Mucosa of descending colon (tissue), 3 donors: ENCODE measurements around the gene CCDC102B. TPM values are rescaled to one million over a fixed set of nuclear protein-coding genes. Genes with fewer than 3 reads are reported as not detected.

ENCODE experiments used
- ATAC-seq: fragments of 200-7000 bp; cut with Tn5 transposase; one replicate; pipeline ENCODE4 v1.9.1; 2020; ENCODE audit warnings: mild to moderate bottlenecking, moderate library complexity
- DNase-seq, 3 donors: peaks; one replicate each; pipeline ENCODE4 v3.0.0-alpha.2; 2020
- H3K36me3 ChIP-seq: fragments of 200-600 bp; one replicate; pipeline ENCODE4 v1.8.0; 2021; ENCODE audit warnings: low read depth, mild to moderate bottlenecking
- H3K4me1 ChIP-seq: fragments of 200-600 bp; one replicate; pipeline ENCODE4 v1.8.0; 2021; ENCODE audit warnings: low read depth, mild to moderate bottlenecking
- H3K4me3 ChIP-seq: fragments of 200-600 bp; one replicate; pipeline ENCODE4 v1.8.0; 2021; ENCODE audit warnings: mild to moderate bottlenecking
- H3K9me3 ChIP-seq: fragments of 200-600 bp; one replicate; pipeline ENCODE4 v1.8.0; 2021; ENCODE audit warnings: mild to moderate bottlenecking
- intact Hi-C, 2 donors: fragments of 100-400 bp; cut with DNase I in 1 of 2; cut with micrococcal nuclease in 1 of 2; formaldehyde crosslinking; loops; one replicate each; pipeline versions ENCODE4 v1.11.0 to v1.11.1; 2022; cut with DNase I, micrococcal nuclease
- total RNA-seq, 3 donors: library from RNA; stranded (reverse); fragmentation: NEBNext Ultra II Directional in 2 of 3; extraction: Animal tissue kit (Norgen Biotek cat#: 25700) in 2 of 3; gene quantifications; one replicate each; pipeline versions ENCODE4 v1.2.1 to v1.2.4, GENCODE V29; 2021 to 2023
- TF ChIP-seq, protein P1 (sequence below): fragments of 200-600 bp; IDR thresholded peaks from one replicate; pipeline ENCODE4 v1.8.0; 2022; ENCODE audit warnings: antibody characterized with exemption, mild to moderate bottlenecking
- donor health status: DM: no; HTN: no; CAD: no; lungs with moderate emphysema.
- donor health status: DM: no; HTN: no; CAD: no.
- donor health status: DM: no; HTN: yes; CAD: no.

Gene CCDC102B
- total RNA-seq, 3 donors from 2014 or later: 3.0 to 4.5 (median 4.3) TPM

DNA sequence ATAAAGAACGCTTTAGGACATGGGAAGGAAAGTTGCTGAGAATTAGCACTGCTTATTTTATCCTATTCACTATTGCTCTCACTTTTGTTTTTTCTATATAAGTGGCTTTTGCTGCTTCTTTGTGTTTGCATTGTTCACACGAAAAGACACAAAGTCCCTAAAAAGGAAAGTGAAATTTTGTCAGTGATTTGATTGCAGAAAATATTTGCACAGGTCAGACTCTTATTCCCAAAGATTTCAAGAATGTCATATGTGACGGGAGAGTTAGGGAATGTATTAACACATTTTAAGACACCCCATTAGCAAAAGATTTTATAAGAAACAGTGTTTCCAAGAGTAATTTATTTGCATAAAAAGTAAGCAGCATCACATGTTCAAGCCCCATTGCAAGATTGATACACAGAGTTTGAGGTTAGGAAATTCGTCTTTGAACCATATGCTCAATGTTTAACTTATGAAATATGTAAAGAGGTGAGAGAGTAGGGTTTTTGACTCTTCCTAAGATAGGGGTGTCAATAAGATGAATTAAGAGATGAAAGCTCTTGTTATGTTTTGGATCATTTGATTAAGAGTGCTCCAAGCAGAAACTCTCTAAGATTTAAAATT lies 57.0 kb downstream of the CCDC102B start:
- ATAC-seq (no peak), DNase-seq (no peak)
- H3K4me3 ChIP-seq: no peak overlapping the region
- intact Hi-C loops: loop anchor here in 1 of 2 donors (10.0 kb wide), 1 partner anchor 1230 kb away; no protein-coding TSS in a partner anchor
- H3K9me3 ChIP-seq: no peaks in the 10 kb centered on the region
- H3K4me1 ChIP-seq: no peaks in the 10 kb centered on the region
- TF ChIP-seq, protein P1, sequence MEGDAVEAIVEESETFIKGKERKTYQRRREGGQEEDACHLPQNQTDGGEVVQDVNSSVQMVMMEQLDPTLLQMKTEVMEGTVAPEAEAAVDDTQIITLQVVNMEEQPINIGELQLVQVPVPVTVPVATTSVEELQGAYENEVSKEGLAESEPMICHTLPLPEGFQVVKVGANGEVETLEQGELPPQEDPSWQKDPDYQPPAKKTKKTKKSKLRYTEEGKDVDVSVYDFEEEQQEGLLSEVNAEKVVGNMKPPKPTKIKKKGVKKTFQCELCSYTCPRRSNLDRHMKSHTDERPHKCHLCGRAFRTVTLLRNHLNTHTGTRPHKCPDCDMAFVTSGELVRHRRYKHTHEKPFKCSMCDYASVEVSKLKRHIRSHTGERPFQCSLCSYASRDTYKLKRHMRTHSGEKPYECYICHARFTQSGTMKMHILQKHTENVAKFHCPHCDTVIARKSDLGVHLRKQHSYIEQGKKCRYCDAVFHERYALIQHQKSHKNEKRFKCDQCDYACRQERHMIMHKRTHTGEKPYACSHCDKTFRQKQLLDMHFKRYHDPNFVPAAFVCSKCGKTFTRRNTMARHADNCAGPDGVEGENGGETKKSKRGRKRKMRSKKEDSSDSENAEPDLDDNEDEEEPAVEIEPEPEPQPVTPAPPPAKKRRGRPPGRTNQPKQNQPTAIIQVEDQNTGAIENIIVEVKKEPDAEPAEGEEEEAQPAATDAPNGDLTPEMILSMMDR: no peak
- H3K36me3 ChIP-seq: no peaks in the 10 kb centered on the region

DNA sequence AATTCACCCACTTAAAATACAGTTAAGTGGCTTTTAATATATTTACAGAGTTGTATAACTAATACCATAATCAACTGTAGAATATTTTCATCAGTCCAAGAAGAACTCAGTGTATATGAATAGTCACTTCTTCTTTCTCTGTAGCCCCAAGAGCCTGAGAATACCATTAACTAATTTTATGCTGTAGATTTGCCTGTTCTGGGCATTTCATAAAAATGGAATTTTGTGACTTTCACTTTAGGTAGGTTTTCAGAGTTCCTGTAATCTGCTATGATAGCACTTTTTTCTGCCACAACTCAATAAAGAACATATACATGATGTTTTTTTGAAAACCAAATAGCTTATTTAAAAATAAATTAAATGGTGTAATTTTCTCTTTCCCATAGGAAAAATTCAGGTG lies 57.6 kb downstream of the CCDC102B start:
- H3K4me3 ChIP-seq: no peak overlapping the region
- intact Hi-C loops: loop anchor here in 1 of 2 donors (10.0 kb wide), 1 partner anchor 1229 kb away; no protein-coding TSS in a partner anchor
- H3K36me3 ChIP-seq: no peaks in the 10 kb centered on the region
- DNase-seq (no peak), ATAC-seq (no peak)
- TF ChIP-seq, protein P1: no peak
- no peaks in the 10 kb centered on the region for H3K4me1 ChIP-seq
- H3K9me3 ChIP-seq: no peaks in the 10 kb centered on the region

DNA sequence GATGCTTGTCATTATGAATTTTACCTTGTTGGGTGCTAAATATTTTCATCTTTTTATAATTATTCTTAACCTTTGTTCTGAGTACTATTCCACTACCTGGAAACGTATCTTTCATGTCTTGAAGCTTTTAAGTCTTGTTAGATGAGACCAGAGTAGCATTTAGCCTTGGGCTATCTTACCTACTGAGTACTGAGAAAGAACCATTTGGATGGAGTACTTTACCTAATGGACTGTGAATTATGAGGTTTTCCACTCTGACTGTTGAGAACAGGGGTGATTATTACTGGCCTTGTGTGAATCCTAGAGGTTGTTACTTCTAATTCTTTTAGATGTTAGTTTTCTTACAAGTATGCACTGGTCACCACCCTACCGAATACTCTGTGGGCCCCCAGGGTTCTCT lies 63.5 kb downstream of the CCDC102B start:
- DNase-seq: no peak
- intact Hi-C loops: no loop called here
- H3K9me3 ChIP-seq: no peaks in the 10 kb centered on the region
- no peak for ATAC-seq
- TF ChIP-seq, protein P1: no peak
- H3K4me3 ChIP-seq: no peak overlapping the region
- H3K36me3 ChIP-seq: no peaks in the 10 kb centered on the region
- H3K4me1 ChIP-seq: no peaks in the 10 kb centered on the region

GRCh38 chr18:68865021-68865420 lies 67.1 kb downstream of the CCDC102B start:
- Histone ChIP-seq H3K4me1 (no peaks in the 10 kb centered on the region), H3K36me3 (no peaks in the 10 kb centered on the region), H3K9me3 (no peaks in the 10 kb centered on the region), H3K4me3 (no peak overlapping the region)
- intact Hi-C loops: no loop called here
- ATAC-seq (no peak), DNase-seq (no peak)
- TF ChIP-seq, protein P1: no peak

DNA sequence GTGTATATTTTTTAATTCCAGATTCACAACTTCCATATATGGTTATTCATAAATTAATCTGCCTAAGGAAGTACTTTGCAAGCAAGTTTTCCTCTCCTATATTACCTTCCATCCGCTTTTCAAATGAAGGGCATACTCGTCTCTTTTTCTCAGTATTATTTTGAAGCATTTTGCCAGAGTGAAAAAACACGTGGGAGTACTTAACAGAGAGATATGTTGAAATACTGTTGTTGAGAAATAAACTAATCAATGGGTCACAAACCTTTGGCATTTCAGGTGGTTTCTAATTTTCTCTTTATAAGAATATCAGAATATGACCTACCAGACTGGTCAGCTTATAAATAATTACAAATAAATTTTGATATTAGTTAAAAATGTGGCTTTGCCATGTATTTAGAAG lies 67.6 kb downstream of the CCDC102B start:
- H3K9me3 ChIP-seq: no peaks in the 10 kb centered on the region
- H3K4me1 ChIP-seq: no peaks in the 10 kb centered on the region
- H3K4me3 ChIP-seq: no peak overlapping the region
- DNase-seq (no peak), ATAC-seq (no peak)
- TF ChIP-seq, protein P1: no peak
- intact Hi-C loops: no loop called here
- H3K36me3 ChIP-seq: no peaks in the 10 kb centered on the region

DNA sequence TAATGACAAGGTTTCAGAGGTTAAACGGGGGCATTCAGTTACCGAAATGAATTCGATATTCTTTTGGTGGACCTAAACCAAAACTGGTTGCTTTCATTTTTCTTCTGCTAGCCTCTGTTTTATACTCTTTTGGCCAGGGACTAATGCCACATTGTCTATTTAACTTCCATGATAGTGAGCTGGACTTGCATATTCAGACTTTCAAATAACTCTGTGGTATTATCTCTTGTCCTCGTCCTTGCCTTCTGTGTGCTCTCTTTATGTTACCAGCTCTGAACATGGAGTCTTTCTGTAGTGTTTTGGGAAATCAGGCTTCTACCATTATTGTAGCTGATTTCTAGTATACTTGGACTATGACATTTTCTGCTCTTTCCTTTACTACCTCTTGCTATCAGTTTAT lies 75.1 kb downstream of the CCDC102B start:
- TF ChIP-seq, protein P1: no peak
- Histone ChIP-seq H3K4me1 (no peaks in the 10 kb centered on the region), H3K36me3 (no peaks in the 10 kb centered on the region), H3K4me3 (no peak overlapping the region), H3K9me3 (no peaks in the 10 kb centered on the region)
- ATAC-seq (no peak), DNase-seq (no peak)
- intact Hi-C loops: no loop called here
